Smooth muscle cell (in vitro differentiated cells): ENCODE data around the gene SPATA12. TPM values are rescaled to one million over a fixed set of nuclear protein-coding genes. Genes with fewer than 3 reads are reported as not detected.

Experiments
- DNase-seq: peaks from one replicate; lab custom pipeline; 2025; ENCODE audit not compliant: unreplicated experiment; lab: John Stamatoyannopoulos, UW
- H2AFZ ChIP-seq: fragments of 200-600 bp; sonication (generic); 2 replicates; pipeline ENCODE4 v1.6.0; 2016; ENCODE audit warnings: antibody characterized with exemption, low read depth, mild to moderate bottlenecking
- H3F3A ChIP-seq: fragments of 200-600 bp; sonication (generic); 2 replicates; pipeline ENCODE4 v1.6.0; 2017; ENCODE audit warnings: antibody characterized with exemption, low read depth
- H3K27ac ChIP-seq: fragments of 200-600 bp; sonication (generic); 2 replicates; pipeline ENCODE4 v1.5.1; 2016; ENCODE audit warnings: low read depth, mild to moderate bottlenecking
- H3K27me3 ChIP-seq: fragments of 200-600 bp; sonication (generic); 2 replicates; pipeline ENCODE4 v1.6.1; 2016; ENCODE audit warnings: low read depth, mild to moderate bottlenecking
- H3K36me3 ChIP-seq: fragments of 200-600 bp; sonication (generic); 2 replicates; pipeline ENCODE4 v1.5.1; 2016; ENCODE audit warnings: low read depth
- H3K4me1 ChIP-seq: fragments of 200-600 bp; sonication (generic); 2 replicates; pipeline ENCODE4 v1.5.1; 2016; ENCODE audit warnings: low read depth
- H3K4me2 ChIP-seq: fragments of 200-600 bp; sonication (generic); 2 replicates; pipeline ENCODE4 v1.6.0; 2016; ENCODE audit warnings: mild to moderate bottlenecking
- H3K4me3 ChIP-seq: fragments of 200-600 bp; sonication (generic); 2 replicates; pipeline ENCODE4 v1.5.1; 2016; ENCODE audit warnings: mild to moderate bottlenecking
- H3K79me2 ChIP-seq: fragments of 200-600 bp; sonication (generic); 2 replicates; pipeline ENCODE4 v1.6.0; 2016; ENCODE audit warnings: low read depth, mild to moderate bottlenecking
- H3K9ac ChIP-seq: fragments of 200-600 bp; sonication (generic); 2 replicates; pipeline ENCODE4 v1.6.0; 2016; ENCODE audit warnings: low read depth
- H3K9me3 ChIP-seq: fragments of 200-600 bp; sonication (generic); replicated peaks from 2 replicates; pipeline ENCODE4 v1.5.1; 2016; ENCODE audit warnings: low read depth
- H4K20me1 ChIP-seq: fragments of 200-600 bp; sonication (generic); 2 replicates; pipeline ENCODE4 v1.6.0; 2016; ENCODE audit warnings: low read depth
- CTCF ChIP-seq: fragments of 200-600 bp; sonication (generic); IDR thresholded peaks from 2 replicates; pipeline ENCODE4 v1.5.1; 2017; ENCODE audit warnings: borderline replicate concordance, mild to moderate bottlenecking, antibody characterized with exemption; ENCODE audit not compliant: insufficient read depth, poor library complexity, severe bottlenecking
- WGBS: methylation state at CpG from one replicate; pipeline ENCODE4 v1.1.7; 2016; ENCODE audit warnings: low lambda C conversion rate; 5-methylcytosine and 5-hydroxymethylcytosine counted together
- polyA plus RNA-seq: library from polyadenylated mRNA; unstranded; fragments of >200 nt; fragmentation: Nextera tagmentation; extraction: Ambion mirVana; gene quantifications from 2 replicates; pipeline ENCODE4 v1.2.1, GENCODE V29; 2016
- total RNA-seq: library from RNA; depleted of rRNA; stranded (reverse); fragments of >200 nt; gene quantifications from 2 replicates; pipeline ENCODE4 v1.2.3, GENCODE V29; 2014

Gene SPATA12
- total and polyA plus RNA-seq, 2 experiments from 2014 or later = not detected

- Histone ChIP-seq H3K36me3 (no peaks in the 10 kb centered on the region), H3K4me3 (no peak overlapping the region), H3K27ac (no peak overlapping the region), H3F3A (peaks cover 7% of the 10 kb centered on the region), H3K4me2 (no peak overlapping the region), H3K9ac (no peak overlapping the region), H3K4me1 (peaks cover 22% of the 10 kb centered on the region), H4K20me1 (no peaks in the 10 kb centered on the region), H3K9me3 (no peaks in the 10 kb centered on the region), H2AFZ (no peak overlapping the region), H3K79me2 (no peaks in the 10 kb centered on the region), H3K27me3 (no peaks in the 10 kb centered on the region)
- no peak for TF ChIP-seq CTCF
- whole genome bisulfite sequencing = 97% methylated on average over 8 of the region's 8 CpGs
- no peak for DNase-seq
Observed at GRCh38 chr3:57108684-57109083, 48.2 kb downstream of the SPATA12 start.

- no peak overlapping the region for H3K27ac ChIP-seq
- no peak for DNase-seq
- H2AFZ ChIP-seq = no peak overlapping the region
- no peak for TF ChIP-seq CTCF
- no peaks in the 10 kb centered on the region for H3K27me3 ChIP-seq
- H3K4me3 ChIP-seq = no peak overlapping the region
- no peak overlapping the region for H3K4me2 ChIP-seq
- no peaks in the 10 kb centered on the region for H4K20me1 ChIP-seq
- H3F3A ChIP-seq = peaks cover 7% of the 10 kb centered on the region
- no peaks in the 10 kb centered on the region for H3K9me3 ChIP-seq
- H3K36me3 ChIP-seq = no peaks in the 10 kb centered on the region
- WGBS = 93% methylated on average over 15 of the region's 15 CpGs
- no peak overlapping the region for H3K9ac ChIP-seq
- peaks cover 22% of the 10 kb centered on the region for H3K4me1 ChIP-seq
- H3K79me2 ChIP-seq = no peaks in the 10 kb centered on the region
Observed at GRCh38 chr3:57109437-57110199, 49.2 kb downstream of the SPATA12 start.

- no peak for DNase-seq
- H3F3A ChIP-seq = peaks cover 7% of the 10 kb centered on the region
- no peaks in the 10 kb centered on the region for H3K79me2 ChIP-seq
- no peak overlapping the region for H2AFZ ChIP-seq
- no peak overlapping the region for H3K4me2 ChIP-seq
- H4K20me1 ChIP-seq = no peaks in the 10 kb centered on the region
- TF ChIP-seq CTCF = no peak
- H3K4me3 ChIP-seq = no peak overlapping the region
- H3K27ac ChIP-seq = no peak overlapping the region
- H3K4me1 ChIP-seq = peaks cover 22% of the 10 kb centered on the region
- no peaks in the 10 kb centered on the region for H3K27me3 ChIP-seq
- WGBS = 83% methylated on average over 4 of the region's 4 CpGs
- no peaks in the 10 kb centered on the region for H3K36me3 ChIP-seq
- no peak overlapping the region for H3K9ac ChIP-seq
- H3K9me3 ChIP-seq = no peaks in the 10 kb centered on the region
Observed at GRCh38 chr3:57110214-57110613, 49.8 kb downstream of the SPATA12 start.

- no peak for TF ChIP-seq CTCF
- Histone ChIP-seq H3K4me2 (peak overlapping the region; percentile 55), H2AFZ (no peak overlapping the region), H3K27me3 (no peaks in the 10 kb centered on the region), H3K9me3 (no peaks in the 10 kb centered on the region), H3K27ac (peak overlapping the region; percentile 50), H3F3A (peaks cover 7% of the 10 kb centered on the region), H4K20me1 (no peaks in the 10 kb centered on the region), H3K36me3 (no peaks in the 10 kb centered on the region), H3K4me1 (peaks cover 22% of the 10 kb centered on the region), H3K79me2 (no peaks in the 10 kb centered on the region), H3K4me3 (no peak overlapping the region), H3K9ac (no peak overlapping the region)
- no peak for DNase-seq
- 67% methylated on average over 14 of the region's 14 CpGs for WGBS
Observed at GRCh38 chr3:57110798-57111197, 50.3 kb downstream of the SPATA12 start.
